WTC11 (cell line): ENCODE measurements around the gene APRT. TPM values are rescaled to one million over a fixed set of nuclear protein-coding genes. Genes with fewer than 3 reads are reported as not detected.

Experiments used
- ATAC-seq: fragments of 200-7000 bp; cut with Tn5 transposase; 2 replicates; pipeline ENCODE4 v1.10.0; 2021; ENCODE audit warnings: mild to moderate bottlenecking, moderate library complexity
- CTCF ChIA-PET: fragments of 300-600 bp; sonication (Branson Sonifier 250); formaldehyde crosslinking; loops from one replicate; lab custom pipeline; 2021; ENCODE audit warnings: antibody characterized with exemption; lab: Charles Lee
- POLR2A ChIA-PET: fragments of 350-600 bp; sonication (Branson Sonifier 250); formaldehyde crosslinking; loops from one replicate; lab custom pipeline; 2021; ENCODE audit warnings: antibody characterized with exemption; lab: Charles Lee
- DNase-seq: peaks from one replicate; pipeline ENCODE4 v3.0.0; 2021; ENCODE audit warnings: low spot score
- H3K27ac Mint-ChIP-seq: 2 replicates; pipeline ENCODE4 v1.8.0; 2021; ENCODE audit warnings: mixed read lengths
- H3K27me3 Mint-ChIP-seq: 2 replicates; pipeline ENCODE4 v1.8.0; 2021; ENCODE audit warnings: low read depth, mild to moderate bottlenecking, moderate library complexity, mixed read lengths
- H3K36me3 Mint-ChIP-seq: 2 replicates; pipeline ENCODE4 v1.8.0; 2021; ENCODE audit warnings: mixed read lengths
- H3K4me1 Mint-ChIP-seq: 2 replicates; pipeline ENCODE4 v1.8.0; 2022; ENCODE audit warnings: mixed read lengths
- H3K4me3 Mint-ChIP-seq: 2 replicates; pipeline ENCODE4 v1.8.0; 2021; ENCODE audit warnings: mild to moderate bottlenecking, moderate library complexity, mixed read lengths
- H3K9me3 Mint-ChIP-seq: 2 replicates; pipeline ENCODE4 v1.8.0; 2021; ENCODE audit warnings: mixed read lengths
- EMX1 ChIP-seq: fragments of 250-450 bp; sonication (Bioruptor Pico); IDR thresholded peaks from 2 replicates; pipeline ENCODE4 v1.8.0; 2021; ENCODE audit warnings: mild to moderate bottlenecking
- FOXJ3 ChIP-seq: sonication (generic); formaldehyde crosslinking; IDR thresholded peaks from 2 replicates; pipeline ENCODE4 v1.9.0; 2021; ENCODE audit warnings: missing genetic modification reagents, mild to moderate bottlenecking, borderline replicate concordance
- PRRX2 ChIP-seq: fragments of 250-450 bp; sonication (Bioruptor Pico); IDR thresholded peaks from 2 replicates; pipeline ENCODE4 v1.8.0; 2021; ENCODE audit warnings: mild to moderate bottlenecking
- SOX15 ChIP-seq: fragments of 250-450 bp; sonication (Bioruptor Pico); IDR thresholded peaks from 2 replicates; pipeline ENCODE4 v1.9.0; 2021; ENCODE audit warnings: mild to moderate bottlenecking
- SP1 ChIP-seq: sonication (generic); formaldehyde crosslinking; conservative IDR thresholded peaks from 2 replicates; pipeline ENCODE4 v1.8.1; 2022; ENCODE audit warnings: missing genetic modification reagents
- total RNA-seq: library from RNA; stranded (reverse); gene quantifications from 3 replicates; pipeline ENCODE4 v1.2.3, GENCODE V29; 2021
- TF ChIP-seq, protein P1 (sequence below): sonication (generic); formaldehyde crosslinking; IDR thresholded peaks from 2 replicates; pipeline ENCODE4 v1.8.0; 2023; ENCODE audit warnings: missing genetic modification reagents, mild to moderate bottlenecking, borderline replicate concordance
- TF ChIP-seq, protein P2 (sequence below): sonication (generic); formaldehyde crosslinking; IDR thresholded peaks from 2 replicates; pipeline ENCODE4 v1.8.0; 2022; ENCODE audit warnings: mild to moderate bottlenecking, missing genetic modification reagents
- TF ChIP-seq, protein P3 (sequence below): sonication (generic); formaldehyde crosslinking; IDR thresholded peaks from 2 replicates; pipeline ENCODE4 v1.8.0; 2023; ENCODE audit warnings: mild to moderate bottlenecking, missing genetic modification reagents
- TF ChIP-seq, protein P4 (sequence below): sonication (generic); formaldehyde crosslinking; IDR thresholded peaks from 2 replicates; pipeline ENCODE4 v1.8.0; 2022; ENCODE audit warnings: mild to moderate bottlenecking, missing genetic modification reagents
- TF ChIP-seq, protein P5 (sequence below): fragments of 250-450 bp; sonication (Bioruptor Pico); IDR thresholded peaks from 2 replicates; pipeline ENCODE4 v1.9.0; 2021; ENCODE audit warnings: mild to moderate bottlenecking, borderline replicate concordance
- TF ChIP-seq, protein P6 (sequence below): fragments of 200-600 bp; IDR thresholded peaks from 2 replicates; pipeline ENCODE4 v1.8.0; 2022; ENCODE audit warnings: antibody characterized with exemption
- TF ChIP-seq, protein P7 (sequence below): sonication (generic); formaldehyde crosslinking; IDR thresholded peaks from 2 replicates; pipeline ENCODE4 v1.8.1; 2023; ENCODE audit warnings: mild to moderate bottlenecking, missing genetic modification reagents, moderate library complexity

Gene APRT
- total RNA-seq, 1 experiment from 2014 or later, result 288 TPM

DNA sequence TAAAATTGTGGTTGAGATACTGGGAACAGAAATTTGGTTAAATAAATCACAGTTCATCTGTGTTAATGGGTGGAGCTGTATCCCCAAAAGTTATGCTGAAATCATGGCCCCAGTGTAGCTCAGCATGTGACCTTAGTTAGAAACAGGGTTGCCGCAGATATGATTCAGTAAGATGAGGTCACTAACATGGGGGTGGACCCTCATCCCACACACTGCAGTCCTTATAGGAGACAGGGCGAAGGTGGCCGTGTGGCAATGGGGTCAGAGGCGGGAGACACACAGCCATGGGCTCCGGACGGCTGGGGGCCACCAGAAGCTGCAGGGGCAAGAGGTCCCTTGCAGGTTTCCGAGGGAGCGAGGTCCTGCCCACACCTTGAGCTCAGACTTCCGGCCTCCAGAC is 34.4 kb upstream of the APRT start:
- Mint-ChIP-seq H3K4me1 (no peaks in the 10 kb centered on the region), H3K9me3 (no peaks in the 10 kb centered on the region), H3K27ac (no peak overlapping the region), H3K36me3 (peaks cover 3% of the 10 kb centered on the region), H3K27me3 (no peaks in the 10 kb centered on the region), H3K4me3 (no peak overlapping the region)
- ATAC-seq (no peak), DNase-seq (no peak)
- TF ChIP-seq EMX1 (CRISPR knock-in tag), result no peak
- TF ChIP-seq, protein P1, sequence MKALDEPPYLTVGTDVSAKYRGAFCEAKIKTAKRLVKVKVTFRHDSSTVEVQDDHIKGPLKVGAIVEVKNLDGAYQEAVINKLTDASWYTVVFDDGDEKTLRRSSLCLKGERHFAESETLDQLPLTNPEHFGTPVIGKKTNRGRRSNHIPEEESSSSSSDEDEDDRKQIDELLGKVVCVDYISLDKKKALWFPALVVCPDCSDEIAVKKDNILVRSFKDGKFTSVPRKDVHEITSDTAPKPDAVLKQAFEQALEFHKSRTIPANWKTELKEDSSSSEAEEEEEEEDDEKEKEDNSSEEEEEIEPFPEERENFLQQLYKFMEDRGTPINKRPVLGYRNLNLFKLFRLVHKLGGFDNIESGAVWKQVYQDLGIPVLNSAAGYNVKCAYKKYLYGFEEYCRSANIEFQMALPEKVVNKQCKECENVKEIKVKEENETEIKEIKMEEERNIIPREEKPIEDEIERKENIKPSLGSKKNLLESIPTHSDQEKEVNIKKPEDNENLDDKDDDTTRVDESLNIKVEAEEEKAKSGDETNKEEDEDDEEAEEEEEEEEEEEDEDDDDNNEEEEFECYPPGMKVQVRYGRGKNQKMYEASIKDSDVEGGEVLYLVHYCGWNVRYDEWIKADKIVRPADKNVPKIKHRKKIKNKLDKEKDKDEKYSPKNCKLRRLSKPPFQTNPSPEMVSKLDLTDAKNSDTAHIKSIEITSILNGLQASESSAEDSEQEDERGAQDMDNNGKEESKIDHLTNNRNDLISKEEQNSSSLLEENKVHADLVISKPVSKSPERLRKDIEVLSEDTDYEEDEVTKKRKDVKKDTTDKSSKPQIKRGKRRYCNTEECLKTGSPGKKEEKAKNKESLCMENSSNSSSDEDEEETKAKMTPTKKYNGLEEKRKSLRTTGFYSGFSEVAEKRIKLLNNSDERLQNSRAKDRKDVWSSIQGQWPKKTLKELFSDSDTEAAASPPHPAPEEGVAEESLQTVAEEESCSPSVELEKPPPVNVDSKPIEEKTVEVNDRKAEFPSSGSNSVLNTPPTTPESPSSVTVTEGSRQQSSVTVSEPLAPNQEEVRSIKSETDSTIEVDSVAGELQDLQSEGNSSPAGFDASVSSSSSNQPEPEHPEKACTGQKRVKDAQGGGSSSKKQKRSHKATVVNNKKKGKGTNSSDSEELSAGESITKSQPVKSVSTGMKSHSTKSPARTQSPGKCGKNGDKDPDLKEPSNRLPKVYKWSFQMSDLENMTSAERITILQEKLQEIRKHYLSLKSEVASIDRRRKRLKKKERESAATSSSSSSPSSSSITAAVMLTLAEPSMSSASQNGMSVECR (CRISPR knock-in tag), result no peak
- no peak for TF ChIP-seq SP1 (CRISPR knock-in tag)
- TF ChIP-seq PRRX2 (CRISPR knock-in tag), result no peak
- TF ChIP-seq, protein P2, sequence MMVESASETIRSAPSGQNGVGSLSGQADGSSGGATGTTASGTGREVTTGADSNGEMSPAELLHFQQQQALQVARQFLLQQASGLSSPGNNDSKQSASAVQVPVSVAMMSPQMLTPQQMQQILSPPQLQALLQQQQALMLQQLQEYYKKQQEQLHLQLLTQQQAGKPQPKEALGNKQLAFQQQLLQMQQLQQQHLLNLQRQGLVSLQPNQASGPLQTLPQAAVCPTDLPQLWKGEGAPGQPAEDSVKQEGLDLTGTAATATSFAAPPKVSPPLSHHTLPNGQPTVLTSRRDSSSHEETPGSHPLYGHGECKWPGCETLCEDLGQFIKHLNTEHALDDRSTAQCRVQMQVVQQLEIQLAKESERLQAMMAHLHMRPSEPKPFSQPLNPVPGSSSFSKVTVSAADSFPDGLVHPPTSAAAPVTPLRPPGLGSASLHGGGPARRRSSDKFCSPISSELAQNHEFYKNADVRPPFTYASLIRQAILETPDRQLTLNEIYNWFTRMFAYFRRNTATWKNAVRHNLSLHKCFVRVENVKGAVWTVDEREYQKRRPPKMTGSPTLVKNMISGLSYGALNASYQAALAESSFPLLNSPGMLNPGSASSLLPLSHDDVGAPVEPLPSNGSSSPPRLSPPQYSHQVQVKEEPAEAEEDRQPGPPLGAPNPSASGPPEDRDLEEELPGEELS (CRISPR knock-in tag), result no peak
- TF ChIP-seq, protein P3, sequence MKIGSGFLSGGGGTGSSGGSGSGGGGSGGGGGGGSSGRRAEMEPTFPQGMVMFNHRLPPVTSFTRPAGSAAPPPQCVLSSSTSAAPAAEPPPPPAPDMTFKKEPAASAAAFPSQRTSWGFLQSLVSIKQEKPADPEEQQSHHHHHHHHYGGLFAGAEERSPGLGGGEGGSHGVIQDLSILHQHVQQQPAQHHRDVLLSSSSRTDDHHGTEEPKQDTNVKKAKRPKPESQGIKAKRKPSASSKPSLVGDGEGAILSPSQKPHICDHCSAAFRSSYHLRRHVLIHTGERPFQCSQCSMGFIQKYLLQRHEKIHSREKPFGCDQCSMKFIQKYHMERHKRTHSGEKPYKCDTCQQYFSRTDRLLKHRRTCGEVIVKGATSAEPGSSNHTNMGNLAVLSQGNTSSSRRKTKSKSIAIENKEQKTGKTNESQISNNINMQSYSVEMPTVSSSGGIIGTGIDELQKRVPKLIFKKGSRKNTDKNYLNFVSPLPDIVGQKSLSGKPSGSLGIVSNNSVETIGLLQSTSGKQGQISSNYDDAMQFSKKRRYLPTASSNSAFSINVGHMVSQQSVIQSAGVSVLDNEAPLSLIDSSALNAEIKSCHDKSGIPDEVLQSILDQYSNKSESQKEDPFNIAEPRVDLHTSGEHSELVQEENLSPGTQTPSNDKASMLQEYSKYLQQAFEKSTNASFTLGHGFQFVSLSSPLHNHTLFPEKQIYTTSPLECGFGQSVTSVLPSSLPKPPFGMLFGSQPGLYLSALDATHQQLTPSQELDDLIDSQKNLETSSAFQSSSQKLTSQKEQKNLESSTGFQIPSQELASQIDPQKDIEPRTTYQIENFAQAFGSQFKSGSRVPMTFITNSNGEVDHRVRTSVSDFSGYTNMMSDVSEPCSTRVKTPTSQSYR (CRISPR knock-in tag), result no peak
- TF ChIP-seq, protein P4, sequence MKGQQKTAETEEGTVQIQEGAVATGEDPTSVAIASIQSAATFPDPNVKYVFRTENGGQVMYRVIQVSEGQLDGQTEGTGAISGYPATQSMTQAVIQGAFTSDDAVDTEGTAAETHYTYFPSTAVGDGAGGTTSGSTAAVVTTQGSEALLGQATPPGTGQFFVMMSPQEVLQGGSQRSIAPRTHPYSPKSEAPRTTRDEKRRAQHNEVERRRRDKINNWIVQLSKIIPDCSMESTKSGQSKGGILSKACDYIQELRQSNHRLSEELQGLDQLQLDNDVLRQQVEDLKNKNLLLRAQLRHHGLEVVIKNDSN (CRISPR knock-in tag), result no peak
- no peak for TF ChIP-seq SOX15 (CRISPR knock-in tag)
- TF ChIP-seq, protein P5, sequence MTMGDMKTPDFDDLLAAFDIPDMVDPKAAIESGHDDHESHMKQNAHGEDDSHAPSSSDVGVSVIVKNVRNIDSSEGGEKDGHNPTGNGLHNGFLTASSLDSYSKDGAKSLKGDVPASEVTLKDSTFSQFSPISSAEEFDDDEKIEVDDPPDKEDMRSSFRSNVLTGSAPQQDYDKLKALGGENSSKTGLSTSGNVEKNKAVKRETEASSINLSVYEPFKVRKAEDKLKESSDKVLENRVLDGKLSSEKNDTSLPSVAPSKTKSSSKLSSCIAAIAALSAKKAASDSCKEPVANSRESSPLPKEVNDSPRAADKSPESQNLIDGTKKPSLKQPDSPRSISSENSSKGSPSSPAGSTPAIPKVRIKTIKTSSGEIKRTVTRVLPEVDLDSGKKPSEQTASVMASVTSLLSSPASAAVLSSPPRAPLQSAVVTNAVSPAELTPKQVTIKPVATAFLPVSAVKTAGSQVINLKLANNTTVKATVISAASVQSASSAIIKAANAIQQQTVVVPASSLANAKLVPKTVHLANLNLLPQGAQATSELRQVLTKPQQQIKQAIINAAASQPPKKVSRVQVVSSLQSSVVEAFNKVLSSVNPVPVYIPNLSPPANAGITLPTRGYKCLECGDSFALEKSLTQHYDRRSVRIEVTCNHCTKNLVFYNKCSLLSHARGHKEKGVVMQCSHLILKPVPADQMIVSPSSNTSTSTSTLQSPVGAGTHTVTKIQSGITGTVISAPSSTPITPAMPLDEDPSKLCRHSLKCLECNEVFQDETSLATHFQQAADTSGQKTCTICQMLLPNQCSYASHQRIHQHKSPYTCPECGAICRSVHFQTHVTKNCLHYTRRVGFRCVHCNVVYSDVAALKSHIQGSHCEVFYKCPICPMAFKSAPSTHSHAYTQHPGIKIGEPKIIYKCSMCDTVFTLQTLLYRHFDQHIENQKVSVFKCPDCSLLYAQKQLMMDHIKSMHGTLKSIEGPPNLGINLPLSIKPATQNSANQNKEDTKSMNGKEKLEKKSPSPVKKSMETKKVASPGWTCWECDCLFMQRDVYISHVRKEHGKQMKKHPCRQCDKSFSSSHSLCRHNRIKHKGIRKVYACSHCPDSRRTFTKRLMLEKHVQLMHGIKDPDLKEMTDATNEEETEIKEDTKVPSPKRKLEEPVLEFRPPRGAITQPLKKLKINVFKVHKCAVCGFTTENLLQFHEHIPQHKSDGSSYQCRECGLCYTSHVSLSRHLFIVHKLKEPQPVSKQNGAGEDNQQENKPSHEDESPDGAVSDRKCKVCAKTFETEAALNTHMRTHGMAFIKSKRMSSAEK (CRISPR knock-in tag), result no peak
- TF ChIP-seq, protein P6, sequence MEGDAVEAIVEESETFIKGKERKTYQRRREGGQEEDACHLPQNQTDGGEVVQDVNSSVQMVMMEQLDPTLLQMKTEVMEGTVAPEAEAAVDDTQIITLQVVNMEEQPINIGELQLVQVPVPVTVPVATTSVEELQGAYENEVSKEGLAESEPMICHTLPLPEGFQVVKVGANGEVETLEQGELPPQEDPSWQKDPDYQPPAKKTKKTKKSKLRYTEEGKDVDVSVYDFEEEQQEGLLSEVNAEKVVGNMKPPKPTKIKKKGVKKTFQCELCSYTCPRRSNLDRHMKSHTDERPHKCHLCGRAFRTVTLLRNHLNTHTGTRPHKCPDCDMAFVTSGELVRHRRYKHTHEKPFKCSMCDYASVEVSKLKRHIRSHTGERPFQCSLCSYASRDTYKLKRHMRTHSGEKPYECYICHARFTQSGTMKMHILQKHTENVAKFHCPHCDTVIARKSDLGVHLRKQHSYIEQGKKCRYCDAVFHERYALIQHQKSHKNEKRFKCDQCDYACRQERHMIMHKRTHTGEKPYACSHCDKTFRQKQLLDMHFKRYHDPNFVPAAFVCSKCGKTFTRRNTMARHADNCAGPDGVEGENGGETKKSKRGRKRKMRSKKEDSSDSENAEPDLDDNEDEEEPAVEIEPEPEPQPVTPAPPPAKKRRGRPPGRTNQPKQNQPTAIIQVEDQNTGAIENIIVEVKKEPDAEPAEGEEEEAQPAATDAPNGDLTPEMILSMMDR, result no peak
- no peak for TF ChIP-seq FOXJ3 (CRISPR knock-in tag)
- TF ChIP-seq, protein P7, sequence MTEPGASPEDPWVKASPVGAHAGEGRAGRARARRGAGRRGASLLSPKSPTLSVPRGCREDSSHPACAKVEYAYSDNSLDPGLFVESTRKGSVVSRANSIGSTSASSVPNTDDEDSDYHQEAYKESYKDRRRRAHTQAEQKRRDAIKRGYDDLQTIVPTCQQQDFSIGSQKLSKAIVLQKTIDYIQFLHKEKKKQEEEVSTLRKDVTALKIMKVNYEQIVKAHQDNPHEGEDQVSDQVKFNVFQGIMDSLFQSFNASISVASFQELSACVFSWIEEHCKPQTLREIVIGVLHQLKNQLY (CRISPR knock-in tag), result no peak
- ChIA-PET CTCF (interaction anchor here (0.6 to 2.4 kb wide), 4 partner anchors 20 to 321 kb away, joined by 3 to 7 read pairs (median 4); no protein-coding TSS in a partner anchor), POLR2A (no interaction called here)
